Activated naive CD8-positive, alpha-beta T cell treated with anti-CD3 and anti-CD28 coated beads, Interleukin-2, amount 50 U/mL, for 24 hours (primary cell): ENCODE data around the gene NDUFS2.

Experiments
- ATAC-seq: fragments of 150-1000 bp; cut with Tn5 transposase; one replicate; pipeline ENCODE4 v1.10.0; 2021
- DNase-seq: peaks from one replicate; pipeline ENCODE4 v3.0.0; 2021
- H3K27ac Mint-ChIP-seq: one replicate; pipeline ENCODE4 v1.8.0; 2021; ENCODE audit warnings: mild to moderate bottlenecking, mixed read lengths
- H3K27me3 Mint-ChIP-seq: one replicate; pipeline ENCODE4 v1.8.0; 2021; ENCODE audit warnings: mixed read lengths
- H3K36me3 Mint-ChIP-seq: one replicate; pipeline ENCODE4 v1.8.0; 2021; ENCODE audit warnings: low read depth, mixed read lengths
- H3K4me1 Mint-ChIP-seq: one replicate; pipeline ENCODE4 v1.8.0; 2021; ENCODE audit warnings: mixed read lengths
- H3K4me3 Mint-ChIP-seq: one replicate; pipeline ENCODE4 v1.8.0; 2021; ENCODE audit warnings: mild to moderate bottlenecking, moderate library complexity, mixed read lengths
- H3K9me3 Mint-ChIP-seq: one replicate; pipeline ENCODE4 v1.8.0; 2021; ENCODE audit warnings: mixed read lengths

NDUFS2 gene

GRCh38 chr1:161165742-161166668 is 36.2 kb upstream of the NDUFS2 start, which contains the start of gene PPOX:
PPOX (plus strand) TSS chr1:161166426; CDS start chr1:161166848, 422 bp downstream.
- Mint-ChIP-seq H3K36me3 (peaks cover 20% of the 10 kb centered on the region), H3K4me3 (peak within 1 kb of the TSS; percentile 92), H3K9me3 (no peaks in the 10 kb centered on the region), H3K27ac (peak within 1 kb of the TSS; percentile 76), H3K27me3 (no peaks in the 10 kb centered on the region), H3K4me1 (peaks cover 41% of the 10 kb centered on the region)
- peak; percentile 98 for ATAC-seq
- peak; percentile 90 for DNase-seq

- peak overlapping the region; percentile 76 for H3K27ac Mint-ChIP-seq
- peak overlapping the region; percentile 92 for H3K4me3 Mint-ChIP-seq
- ATAC-seq (no peak), DNase-seq (no peak)
- H3K27me3 Mint-ChIP-seq: no peaks in the 10 kb centered on the region
- peaks cover 16% of the 10 kb centered on the region for H3K36me3 Mint-ChIP-seq
- no peaks in the 10 kb centered on the region for H3K9me3 Mint-ChIP-seq
- peaks cover 35% of the 10 kb centered on the region for H3K4me1 Mint-ChIP-seq
Observed at GRCh38 chr1:161166669-161167548, 35.3 kb upstream of the NDUFS2 start.

GRCh38 chr1:161168906-161169305 is 33.3 kb upstream of the NDUFS2 start:
- no peak overlapping the region for H3K27ac Mint-ChIP-seq

GRCh38 chr1:161171191-161171590 is 31.0 kb upstream of the NDUFS2 start:
- Mint-ChIP-seq H3K4me3 (no peak overlapping the region), H3K27ac (no peak overlapping the region), H3K36me3 (peaks cover 28% of the 10 kb centered on the region), H3K4me1 (peaks cover 38% of the 10 kb centered on the region), H3K9me3 (no peaks in the 10 kb centered on the region), H3K27me3 (no peaks in the 10 kb centered on the region)
- no peak for ATAC-seq
- no peak for DNase-seq

More at GRCh38 chr1:161168906-161169305, 33.3 kb upstream of the NDUFS2 start:
- Mint-ChIP-seq H3K4me1 (peaks cover 33% of the 10 kb centered on the region), H3K4me3 (no peak overlapping the region), H3K36me3 (peaks cover 22% of the 10 kb centered on the region), H3K27me3 (no peaks in the 10 kb centered on the region), H3K9me3 (no peaks in the 10 kb centered on the region)
- ATAC-seq (no peak), DNase-seq (no peak)

- DNase-seq: no peak
- H3K4me3 Mint-ChIP-seq: no peak overlapping the region
- H3K36me3 Mint-ChIP-seq: peaks cover 29% of the 10 kb centered on the region
- H3K4me1 Mint-ChIP-seq: peaks cover 43% of the 10 kb centered on the region
- ATAC-seq: no peak
- H3K9me3 Mint-ChIP-seq: no peaks in the 10 kb centered on the region
- H3K27ac Mint-ChIP-seq: no peak overlapping the region
- H3K27me3 Mint-ChIP-seq: no peaks in the 10 kb centered on the region
Observed at GRCh38 chr1:161171696-161172095, 30.5 kb upstream of the NDUFS2 start.

GRCh38 chr1:161172349-161172748 is 29.8 kb upstream of the NDUFS2 start:
- Mint-ChIP-seq H3K9me3 (no peaks in the 10 kb centered on the region), H3K4me1 (peaks cover 38% of the 10 kb centered on the region), H3K36me3 (peaks cover 29% of the 10 kb centered on the region), H3K27ac (peak overlapping the region; percentile 2), H3K27me3 (no peaks in the 10 kb centered on the region), H3K4me3 (no peak overlapping the region)
- DNase-seq: no peak
- ATAC-seq: no peak

- no peaks in the 10 kb centered on the region for H3K27me3 Mint-ChIP-seq
- no peak overlapping the region for H3K4me3 Mint-ChIP-seq
- H3K9me3 Mint-ChIP-seq: no peaks in the 10 kb centered on the region
- DNase-seq: no peak
- no peak for ATAC-seq
- peaks cover 39% of the 10 kb centered on the region for H3K4me1 Mint-ChIP-seq
- H3K27ac Mint-ChIP-seq: peak overlapping the region; percentile 47
- H3K36me3 Mint-ChIP-seq: peaks cover 29% of the 10 kb centered on the region
Observed at GRCh38 chr1:161172776-161173376, 29.3 kb upstream of the NDUFS2 start.

- Mint-ChIP-seq H3K36me3 (peaks cover 29% of the 10 kb centered on the region), H3K27ac (no peak overlapping the region), H3K9me3 (no peaks in the 10 kb centered on the region), H3K4me1 (peaks cover 40% of the 10 kb centered on the region), H3K27me3 (no peaks in the 10 kb centered on the region), H3K4me3 (no peak overlapping the region)
- no peak for ATAC-seq
- no peak for DNase-seq
Observed at GRCh38 chr1:161173711-161174110, 28.5 kb upstream of the NDUFS2 start.

GRCh38 chr1:161174911-161175310 is 27.3 kb upstream of the NDUFS2 start:
- H3K27me3 Mint-ChIP-seq: no peaks in the 10 kb centered on the region
- H3K9me3 Mint-ChIP-seq: no peaks in the 10 kb centered on the region
- no peak for DNase-seq
- ATAC-seq: no peak
- peaks cover 41% of the 10 kb centered on the region for H3K4me1 Mint-ChIP-seq
- peaks cover 29% of the 10 kb centered on the region for H3K36me3 Mint-ChIP-seq
- H3K4me3 Mint-ChIP-seq: no peak overlapping the region
- no peak overlapping the region for H3K27ac Mint-ChIP-seq

- peaks cover 49% of the 10 kb centered on the region for H3K4me1 Mint-ChIP-seq
- H3K36me3 Mint-ChIP-seq: peaks cover 27% of the 10 kb centered on the region
- DNase-seq: no peak
- H3K9me3 Mint-ChIP-seq: no peaks in the 10 kb centered on the region
- no peaks in the 10 kb centered on the region for H3K27me3 Mint-ChIP-seq
- H3K27ac Mint-ChIP-seq: peak overlapping the region; percentile 96
- peak overlapping the region; percentile 96 for H3K4me3 Mint-ChIP-seq
- ATAC-seq: no peak
Observed at GRCh38 chr1:161175771-161176453, 26.3 kb upstream of the NDUFS2 start.

- ATAC-seq (no peak), DNase-seq (no peak)
- no peaks in the 10 kb centered on the region for H3K27me3 Mint-ChIP-seq
- peak overlapping the region; percentile 96 for H3K4me3 Mint-ChIP-seq
- peaks cover 25% of the 10 kb centered on the region for H3K36me3 Mint-ChIP-seq
- H3K9me3 Mint-ChIP-seq: no peaks in the 10 kb centered on the region
- H3K4me1 Mint-ChIP-seq: peaks cover 54% of the 10 kb centered on the region
- H3K27ac Mint-ChIP-seq: peak overlapping the region; percentile 96
Observed at GRCh38 chr1:161176468-161177111, 25.6 kb upstream of the NDUFS2 start.

- Mint-ChIP-seq H3K36me3 (peaks cover 23% of the 10 kb centered on the region), H3K4me1 (peaks cover 62% of the 10 kb centered on the region), H3K9me3 (no peaks in the 10 kb centered on the region), H3K27me3 (no peaks in the 10 kb centered on the region), H3K4me3 (peak within 1 kb of the TSS; percentile 96), H3K27ac (peak within 1 kb of the TSS; percentile 96)
- ATAC-seq (peak; percentile 85), DNase-seq (peak; percentile 98)
Observed at GRCh38 chr1:161177112-161177935, 24.8 kb upstream of the NDUFS2 start, which contains the start of gene B4GALT3. B4GALT3 (minus strand) TSS chr1:161177507; CDS start chr1:161176060, 1,447 bp downstream.

- ATAC-seq: no peak
- peaks cover 64% of the 10 kb centered on the region for H3K4me1 Mint-ChIP-seq
Observed at GRCh38 chr1:161177936-161178244, 24.3 kb upstream of the NDUFS2 start.

More at GRCh38 chr1:161177936-161178244, 24.3 kb upstream of the NDUFS2 start:
- Mint-ChIP-seq H3K36me3 (peaks cover 19% of the 10 kb centered on the region), H3K27ac (peak overlapping the region; percentile 96), H3K4me3 (peak overlapping the region; percentile 96), H3K27me3 (no peaks in the 10 kb centered on the region), H3K9me3 (no peaks in the 10 kb centered on the region)
- DNase-seq: no peak
